ENCODE results near the gene RPL38. TPM values are rescaled to one million over a fixed set of nuclear protein-coding genes. Genes with fewer than 3 reads are reported as not detected.

The RPL38 gene
- total RNA-seq = 722 TPM

DNA sequence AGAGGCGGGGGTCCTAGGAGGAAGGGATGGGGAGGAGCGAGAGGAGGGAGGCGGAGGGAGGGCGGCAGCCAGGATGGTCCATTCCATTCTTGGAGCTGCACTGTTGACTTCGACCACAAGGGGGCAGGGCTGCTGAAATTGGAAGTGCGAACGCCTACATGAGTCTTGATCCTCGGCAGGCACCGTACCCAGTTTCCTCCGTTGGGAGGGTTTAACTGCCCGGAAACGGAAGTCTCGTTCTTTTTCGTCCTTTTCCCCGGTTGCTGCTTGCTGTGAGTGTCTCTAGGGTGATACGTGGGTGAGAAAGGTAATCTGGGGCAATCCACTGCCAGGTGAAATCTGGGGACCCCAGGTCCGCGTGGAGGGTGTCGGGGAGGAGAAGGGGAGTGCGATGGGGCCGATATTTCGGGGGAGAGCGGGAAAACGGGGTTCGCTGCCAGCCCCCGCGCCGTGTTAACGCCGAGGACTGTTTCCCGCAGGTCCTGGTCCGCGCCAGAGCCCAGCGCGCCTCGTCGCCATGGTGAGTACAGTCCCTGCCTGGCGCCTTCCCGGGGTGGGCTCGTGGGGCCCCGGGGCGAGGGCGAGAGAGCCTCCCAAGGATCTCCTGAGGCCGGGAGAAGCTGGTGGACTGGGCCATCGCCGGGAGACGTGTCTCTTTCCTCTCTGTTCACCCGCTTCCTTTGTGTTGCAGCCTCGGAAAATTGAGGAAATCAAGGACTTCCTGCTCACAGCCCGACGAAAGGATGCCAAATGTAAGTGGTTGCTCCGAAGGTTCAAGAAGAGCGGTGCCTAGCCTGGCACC, at the start of gene RPL38:
Gene RPL38, plus strand, starts transcription at position 240 of the 802 bp plus-strand sequence. Its CDS starts 278 bp downstream, at position 518.
- DNase-seq = peak; percentile 99

DNA sequence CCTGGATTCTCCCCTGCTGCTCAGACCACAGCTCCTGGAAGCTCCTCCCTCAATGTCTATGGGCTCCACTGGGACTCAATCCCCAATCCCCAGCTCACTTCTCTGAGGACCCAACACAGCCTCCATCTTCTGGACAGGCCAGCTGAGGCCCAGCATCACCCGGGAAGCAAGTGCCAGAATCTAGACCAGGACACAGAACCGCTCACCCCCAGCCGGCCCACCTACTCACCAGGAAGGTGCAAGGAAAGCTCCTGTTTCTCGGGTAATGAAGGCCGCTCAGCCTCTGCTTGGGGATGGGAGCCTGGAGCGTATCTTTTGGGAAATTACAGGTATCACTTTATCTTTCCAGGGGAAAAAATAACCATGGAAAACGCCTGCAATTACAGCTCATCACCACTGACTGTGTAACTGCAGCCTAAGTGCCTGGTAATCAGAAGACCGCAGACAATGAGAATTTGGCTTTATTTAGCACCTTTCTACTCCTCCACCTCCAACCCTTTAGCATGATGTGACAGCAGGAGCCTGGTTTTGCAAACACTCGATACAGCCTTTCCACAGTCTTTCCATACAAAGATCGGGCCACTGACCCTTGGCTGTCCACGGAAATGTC, 49.6 kb upstream of the RPL38 start:
- DNase-seq = no peak

DNA sequence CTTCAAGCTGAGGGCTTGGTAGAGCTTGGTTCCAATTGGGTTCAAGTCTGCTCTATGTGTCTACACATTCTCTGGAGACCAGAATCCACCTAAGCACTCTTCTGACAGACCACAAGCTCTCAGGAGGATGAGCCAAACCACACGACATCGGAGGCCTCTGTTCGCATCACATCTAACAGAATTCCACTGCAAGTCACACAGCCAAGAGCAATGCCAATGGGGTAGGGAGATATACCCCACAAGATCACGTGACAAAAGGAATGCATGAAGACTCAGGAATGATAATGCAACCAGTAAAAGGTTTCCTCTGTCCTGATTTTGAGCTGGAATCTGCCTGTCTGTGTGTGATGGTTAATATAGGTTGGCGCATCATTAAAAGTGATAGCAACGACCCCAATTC, 46.6 kb upstream of the RPL38 start:
- no peak for DNase-seq

DNA sequence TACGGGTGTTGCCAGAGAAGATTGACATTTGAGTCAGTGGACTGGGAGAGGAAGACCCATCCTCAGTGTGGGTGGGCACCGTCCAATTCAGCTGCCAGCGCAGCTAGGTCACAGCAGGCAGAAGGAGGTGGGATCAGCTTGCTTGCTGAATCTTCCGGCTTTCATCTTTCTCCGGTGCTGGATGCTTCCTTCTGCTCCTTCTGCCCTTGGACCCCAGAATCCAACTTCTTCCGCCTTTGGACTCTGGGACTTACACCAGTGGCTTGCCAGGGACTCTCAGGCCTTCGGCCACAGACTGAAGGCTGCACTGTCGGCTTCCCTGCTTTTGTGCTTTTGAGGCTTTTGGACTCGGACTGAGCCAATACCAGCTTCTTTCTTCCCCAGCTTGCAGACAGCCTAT, 46.1 kb upstream of the RPL38 start:
- no peak for DNase-seq

DNA sequence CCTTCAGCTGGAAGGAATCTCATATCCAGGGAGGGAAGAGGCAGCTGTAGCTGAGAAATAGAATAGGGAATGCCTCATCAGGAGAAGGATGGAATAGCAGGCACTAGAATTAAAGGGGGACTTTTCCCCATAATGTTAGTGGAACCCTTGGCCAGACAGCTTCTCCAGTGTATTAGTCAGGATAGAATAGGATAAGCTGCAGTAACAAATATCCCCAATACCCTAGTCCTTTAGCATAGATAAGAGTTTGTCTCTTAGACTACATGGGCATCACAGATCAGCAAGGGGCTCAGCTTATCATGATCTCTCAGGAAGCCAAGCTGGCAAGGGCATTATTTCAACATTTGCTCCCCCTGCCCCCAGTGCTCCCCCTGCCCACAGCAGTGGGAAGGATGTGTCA, 44.7 kb upstream of the RPL38 start:
- no peak for DNase-seq

DNA sequence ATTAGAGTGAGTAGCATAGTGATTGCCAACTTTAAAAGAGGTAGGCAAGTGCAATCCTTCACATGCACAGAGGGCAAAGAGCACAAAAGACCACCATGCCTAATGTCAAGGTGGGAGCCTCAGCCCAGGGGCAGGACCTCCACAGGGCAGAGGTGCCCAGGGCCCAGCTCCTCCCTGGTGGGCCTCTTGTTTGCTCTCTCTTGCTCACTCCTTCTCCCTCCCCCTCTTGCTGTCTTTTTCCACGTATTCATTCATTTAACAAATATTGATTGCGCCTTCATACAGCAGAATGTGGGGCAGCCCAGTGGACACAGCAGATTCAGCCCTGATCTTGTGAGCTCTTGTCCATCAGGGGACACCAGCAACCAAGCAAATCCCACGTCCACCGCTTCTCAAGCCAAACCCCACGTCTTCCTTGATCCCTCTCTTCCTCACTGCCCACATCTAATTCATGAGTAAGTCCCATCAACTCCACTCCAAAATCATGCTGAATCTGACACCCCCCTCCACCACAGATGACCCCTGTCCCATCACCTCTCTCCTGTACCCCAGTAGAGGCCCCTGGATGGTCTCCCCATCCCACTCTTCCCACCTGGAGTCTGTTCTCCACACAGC, 44.1 kb upstream of the RPL38 start:
- DNase-seq = no peak

DNA sequence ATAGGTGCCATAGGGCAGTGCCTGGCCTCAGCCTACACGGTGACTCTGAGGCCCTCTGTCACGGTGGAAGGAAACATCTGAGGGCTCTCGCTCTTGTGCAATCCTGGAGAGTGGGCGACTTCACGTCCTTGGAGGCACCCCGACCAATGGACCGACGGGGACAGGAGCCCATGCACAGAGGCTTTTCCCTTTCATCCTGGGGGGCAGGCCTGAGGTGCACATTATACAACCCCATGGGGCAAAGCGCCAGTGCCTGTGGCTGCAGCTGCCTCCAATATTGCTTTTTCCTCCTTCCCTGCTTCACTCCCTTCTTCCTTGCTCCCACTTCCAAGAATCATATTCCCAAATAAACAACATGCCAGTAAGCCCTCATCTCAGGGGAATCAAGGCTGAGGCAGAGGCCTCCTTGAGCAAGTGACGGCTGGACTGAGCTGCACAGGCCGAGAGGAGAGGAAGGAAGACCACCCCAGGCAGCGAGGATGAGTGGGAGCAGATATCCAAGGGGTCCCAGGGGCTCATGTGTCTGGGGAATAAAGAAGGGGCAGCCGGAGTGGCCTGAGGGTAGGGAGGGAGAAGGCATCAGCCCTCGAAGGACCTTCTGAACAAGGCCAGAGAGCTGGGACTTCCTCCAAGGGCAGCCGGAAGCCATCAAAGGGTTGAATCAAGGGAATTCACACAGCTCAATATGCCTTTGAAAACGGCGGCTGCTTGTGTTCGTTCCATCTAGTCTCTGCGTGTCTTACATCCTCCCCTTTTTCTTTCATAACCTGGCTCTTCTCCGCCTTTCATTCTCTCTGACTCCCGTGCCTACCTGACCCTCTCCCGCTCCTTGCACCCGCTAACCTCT, 42.6 kb upstream of the RPL38 start:
- DNase-seq = peak; percentile 6

DNA sequence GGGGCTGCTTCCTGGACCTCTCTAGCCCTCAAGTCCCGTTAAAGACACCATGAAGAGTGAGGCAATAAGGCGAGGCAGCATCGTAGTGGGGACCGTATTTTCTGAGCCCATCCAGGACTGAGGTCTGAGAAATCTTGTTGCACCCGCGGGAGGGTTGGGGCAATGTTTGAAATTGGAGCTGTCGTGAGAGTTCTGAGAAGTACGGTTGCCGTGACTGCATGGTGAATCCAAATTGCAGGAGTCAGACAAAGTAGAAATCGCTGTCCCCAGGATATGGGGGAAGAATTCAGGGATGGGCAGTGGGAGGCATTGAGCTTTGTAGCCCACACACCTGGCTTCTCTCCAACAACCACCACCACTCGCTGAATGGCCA, 42.0 kb upstream of the RPL38 start:
- DNase-seq = no peak

DNA sequence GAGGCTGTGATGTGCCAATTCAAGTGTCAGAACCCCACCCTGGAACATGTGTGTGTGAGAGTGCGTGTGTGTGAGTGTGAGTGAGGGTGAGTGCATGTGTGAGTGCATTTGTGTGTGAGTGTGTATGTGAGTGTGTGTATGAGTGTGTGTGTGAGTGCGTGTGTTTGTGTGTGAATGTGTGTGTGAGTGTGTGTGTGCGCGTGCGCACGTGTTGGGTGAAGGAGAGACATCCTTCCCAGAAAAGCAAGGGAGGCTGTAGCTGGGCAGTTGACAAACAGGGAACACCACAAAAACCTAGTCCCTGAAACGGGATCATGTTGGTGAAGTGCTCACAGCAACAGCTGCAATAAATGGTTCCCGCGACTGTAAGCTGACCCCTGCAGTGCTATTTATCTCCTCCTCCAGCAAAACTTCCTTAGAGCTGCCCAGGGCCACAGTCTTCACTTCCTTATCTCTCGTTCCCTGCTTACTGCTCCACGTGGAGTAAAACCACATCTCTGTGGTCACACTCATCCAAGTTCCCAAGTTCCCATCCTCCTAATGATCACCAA, 40.1 kb upstream of the RPL38 start:
- DNase-seq = peak; percentile 59

DNA sequence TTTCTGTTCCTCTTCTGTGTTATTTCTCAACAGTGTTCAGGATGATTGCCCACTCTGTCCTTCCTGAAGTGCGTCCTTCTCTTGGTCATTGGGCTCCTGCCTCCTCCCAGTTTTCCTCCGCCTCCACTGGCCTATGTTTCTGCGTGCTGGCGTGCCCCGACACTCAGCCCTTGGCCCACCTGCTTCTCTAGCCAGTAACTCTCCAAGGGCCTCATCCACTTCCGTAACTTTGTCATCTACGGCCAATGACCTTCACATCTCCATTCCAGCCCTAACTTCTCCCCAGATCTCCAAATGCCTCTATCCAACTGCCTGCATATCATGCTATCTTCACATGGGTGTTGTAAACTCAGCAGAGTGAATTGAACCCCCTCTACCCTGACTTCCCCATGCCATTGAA, 39.6 kb upstream of the RPL38 start:
- no peak for DNase-seq

DNA sequence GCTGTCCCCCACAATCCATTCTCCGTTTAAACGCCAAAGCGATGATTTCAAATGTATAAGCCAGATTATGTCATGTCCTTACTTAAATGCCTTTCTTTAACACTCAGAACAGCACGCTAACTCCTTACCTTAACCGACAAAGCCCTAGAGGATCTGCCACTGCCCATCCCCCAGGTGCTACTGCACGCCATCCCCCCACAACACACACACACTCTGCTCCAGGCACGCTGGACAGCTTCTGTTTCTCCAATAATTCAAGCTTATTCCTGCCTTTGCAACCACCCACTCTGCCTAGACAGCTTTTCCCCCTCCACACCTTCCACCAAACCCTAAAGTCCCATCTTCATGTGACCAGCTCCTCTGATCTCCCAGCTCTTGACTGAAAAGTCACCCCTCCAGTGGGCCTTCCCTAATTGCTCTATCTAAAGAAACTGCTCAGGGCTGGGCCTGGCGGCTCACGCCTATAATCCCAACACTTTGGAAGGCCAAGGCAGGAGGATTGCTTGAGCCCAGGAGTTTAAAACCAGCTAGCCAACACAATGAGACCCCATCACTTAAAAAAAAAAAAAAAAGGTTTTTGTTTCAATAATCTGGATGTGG, 38.9 kb upstream of the RPL38 start:
- no peak for DNase-seq

DNA sequence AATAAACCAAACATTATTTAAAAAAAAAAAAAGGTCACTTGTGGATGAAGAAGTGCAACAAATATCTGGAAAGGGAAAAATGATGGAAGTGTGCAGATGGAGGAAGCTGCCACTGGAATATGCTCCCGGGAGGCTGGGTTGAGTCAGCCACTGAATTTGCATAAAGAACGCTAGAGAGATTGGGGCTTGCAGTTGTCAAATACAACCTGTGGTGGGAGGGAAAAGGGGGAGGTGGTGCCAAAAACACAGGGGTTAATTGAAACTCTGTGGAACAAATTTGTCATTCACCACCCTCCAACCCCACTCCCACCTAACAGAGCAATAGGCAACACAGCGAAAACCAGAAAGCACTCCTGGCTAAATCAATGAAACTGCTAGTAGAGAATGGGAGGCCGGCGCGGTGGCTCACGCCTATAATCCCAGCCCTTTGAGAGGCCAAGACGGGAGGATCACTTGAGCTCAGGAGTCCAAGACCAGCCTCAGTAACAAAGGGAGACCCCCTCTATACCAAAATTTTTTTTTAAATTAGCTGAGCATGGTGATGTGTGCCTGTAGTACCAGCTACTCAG, 37.6 kb upstream of the RPL38 start:
- peak; percentile 25 for DNase-seq

DNA sequence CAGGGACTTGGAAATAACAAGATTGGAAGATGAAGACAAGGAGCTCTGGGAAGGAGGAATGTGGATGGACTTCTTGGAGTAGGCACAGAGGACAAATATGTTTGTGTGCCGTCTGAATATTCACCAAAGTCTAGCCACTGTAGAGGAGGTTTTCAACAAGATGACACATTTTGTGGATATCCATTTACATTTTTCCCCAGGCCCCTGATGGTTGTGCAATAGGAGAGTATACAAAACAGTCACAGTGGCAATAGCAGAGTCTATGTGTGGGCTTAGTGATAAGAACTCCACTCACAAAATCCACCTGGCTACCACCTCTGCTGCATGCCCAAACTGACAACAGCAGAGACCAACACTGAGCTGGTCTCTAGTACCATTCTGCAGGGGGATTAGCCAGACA, 32.6 kb upstream of the RPL38 start:
- no peak for DNase-seq

DNA sequence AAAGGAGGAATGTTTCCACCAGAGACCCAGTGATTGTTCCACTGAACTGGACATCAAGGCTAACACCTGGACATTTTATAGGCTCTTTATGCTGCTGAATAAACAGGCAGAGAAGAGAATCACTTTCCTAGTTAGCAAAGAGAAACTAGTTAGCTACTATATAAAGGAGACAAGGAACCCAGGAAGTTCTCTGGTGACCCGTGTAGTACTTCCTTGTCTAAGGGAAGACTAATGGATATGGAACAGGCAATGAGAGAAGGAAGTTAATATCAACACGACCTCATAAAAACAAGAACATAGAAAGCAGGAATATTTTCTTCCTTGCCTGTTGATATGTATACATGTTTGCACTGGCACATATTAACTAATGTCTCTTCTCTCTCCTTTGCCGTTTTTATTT, 30.8 kb upstream of the RPL38 start:
- no peak for DNase-seq

DNA sequence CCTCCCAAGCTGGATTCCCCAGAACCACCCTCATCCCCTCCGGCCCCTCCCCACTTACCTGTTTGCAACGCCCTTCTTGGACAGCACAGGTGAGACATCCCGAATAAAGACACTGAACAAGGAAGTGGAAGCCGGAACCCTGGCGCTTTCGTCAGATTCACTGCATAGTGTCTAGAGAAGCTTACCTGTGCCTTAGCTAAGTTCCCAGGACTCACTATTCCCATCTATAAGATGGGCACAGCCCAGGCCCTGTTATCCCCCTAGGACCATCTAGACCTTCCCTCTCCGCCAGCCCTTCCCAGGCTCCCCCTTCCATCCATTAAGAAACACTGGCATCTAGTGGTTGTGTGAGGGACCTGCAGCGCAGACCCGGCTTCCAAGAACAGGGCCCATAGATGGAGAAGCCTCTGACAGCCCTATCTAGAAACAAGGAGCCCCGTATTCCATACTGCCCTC, 26.9 kb upstream of the RPL38 start:
- peak; percentile 88 for DNase-seq

DNA sequence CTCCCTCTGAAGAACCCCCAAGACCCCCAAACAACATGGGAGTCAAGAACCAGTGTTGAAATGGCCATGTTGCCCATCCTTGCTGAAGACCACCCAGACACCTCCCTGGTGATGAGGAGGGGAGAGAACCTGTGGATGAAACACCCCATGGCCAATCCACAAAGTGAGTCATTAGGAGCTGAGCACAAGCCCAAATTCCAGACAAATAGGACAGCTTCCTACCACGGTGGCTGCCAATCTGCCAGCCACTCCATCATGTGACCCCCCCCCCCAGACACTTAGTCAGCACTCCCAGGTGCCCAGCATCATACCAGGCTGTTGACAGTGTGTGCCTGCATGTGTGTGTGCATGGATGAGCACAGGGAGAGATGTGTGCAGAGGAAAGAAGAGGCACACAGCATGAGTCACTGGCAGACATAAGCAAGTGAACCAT, 26.4 kb upstream of the RPL38 start:
- no peak for DNase-seq

DNA sequence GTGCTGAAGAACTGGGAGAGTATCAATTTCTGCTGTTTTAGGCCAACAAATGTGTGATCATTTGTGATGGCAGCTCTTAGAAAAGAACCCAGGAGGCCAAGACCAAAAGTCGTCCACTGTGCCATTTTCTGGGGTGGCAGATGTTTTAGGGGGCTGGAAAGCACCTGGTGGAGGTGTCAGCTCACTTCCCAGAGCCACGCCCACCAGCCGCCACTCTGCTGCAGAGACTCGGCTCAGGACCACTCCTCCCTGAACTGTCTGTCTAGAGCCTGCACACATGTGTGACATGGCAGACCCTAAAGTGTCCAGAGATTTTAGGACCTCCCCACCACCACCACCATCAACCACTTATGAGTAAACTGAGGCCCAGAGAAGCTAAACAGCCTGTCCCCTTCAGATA, 23.9 kb upstream of the RPL38 start:
- no peak for DNase-seq

DNA sequence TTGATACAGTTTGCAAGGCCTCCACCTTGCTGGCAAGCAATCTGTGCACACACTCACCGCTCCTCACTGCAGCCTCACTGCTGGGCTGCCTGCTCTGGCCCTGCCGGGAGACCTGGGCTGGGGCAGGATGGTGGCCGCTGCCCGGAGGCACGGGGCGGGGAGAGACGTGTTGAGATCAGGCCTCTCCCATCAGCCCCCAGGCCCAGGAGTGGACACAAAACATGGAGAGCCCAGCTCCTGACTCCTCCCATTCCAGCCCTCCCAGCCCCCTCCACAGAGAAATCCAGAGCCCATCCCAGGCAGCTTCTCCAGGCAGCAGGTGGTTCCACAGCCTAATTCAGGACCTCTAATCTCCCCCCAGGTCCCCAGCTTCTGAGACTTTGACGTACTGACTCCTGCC, 23.1 kb upstream of the RPL38 start:
- DNase-seq = no peak

DNA sequence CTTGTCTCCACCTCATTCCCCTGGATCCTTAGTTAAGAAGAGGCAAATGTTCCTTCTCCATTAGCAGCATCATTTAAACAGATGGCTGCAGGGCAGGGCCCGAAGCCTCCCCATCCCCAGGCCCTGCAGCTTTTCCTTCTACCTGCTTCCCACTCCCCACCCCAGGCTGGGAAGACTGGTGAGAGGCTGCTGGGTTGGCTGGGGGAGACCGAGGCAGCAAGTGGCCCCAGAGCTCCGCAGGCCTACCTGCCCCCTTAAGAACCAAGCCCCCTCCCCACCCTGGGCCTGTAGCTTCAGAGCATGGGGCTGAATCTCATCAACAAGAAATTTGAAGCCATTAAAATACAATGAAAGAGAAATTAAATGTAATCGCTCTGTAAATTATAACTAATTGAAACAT, 22.1 kb upstream of the RPL38 start:
- no peak for DNase-seq

DNA sequence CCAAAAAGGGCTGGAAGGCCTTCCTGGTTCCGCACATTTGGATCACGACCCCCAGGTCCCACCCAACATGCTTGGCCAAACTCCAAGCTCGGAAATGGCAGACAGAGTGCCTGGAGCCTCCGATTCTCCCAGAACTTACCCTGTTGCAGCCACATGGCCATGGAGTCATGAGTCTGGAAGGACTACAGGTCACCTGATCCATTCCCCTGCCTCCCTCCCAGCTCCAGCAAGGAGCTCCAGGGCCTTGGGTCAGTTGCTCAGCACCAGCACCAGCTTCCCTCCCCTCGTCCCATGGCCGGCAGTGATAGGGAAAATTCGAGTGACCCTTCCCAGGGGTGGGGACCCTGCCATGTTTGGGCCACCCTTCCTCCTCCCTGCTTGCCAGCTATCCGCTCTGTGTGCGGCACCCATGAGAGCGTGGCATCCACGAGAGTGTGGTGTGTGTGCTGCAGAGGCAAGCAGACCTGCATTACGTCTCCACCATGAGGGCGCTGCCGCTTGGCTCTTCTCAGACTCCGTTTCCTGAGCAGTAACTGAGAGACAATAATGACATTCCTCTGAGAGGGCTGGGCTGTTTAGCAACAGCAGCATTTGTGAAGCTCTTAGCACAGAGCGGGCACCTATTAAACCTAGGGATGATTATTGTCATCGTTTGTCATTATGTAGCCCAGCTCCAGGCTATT, 21.3 kb upstream of the RPL38 start:
- DNase-seq = no peak

DNA sequence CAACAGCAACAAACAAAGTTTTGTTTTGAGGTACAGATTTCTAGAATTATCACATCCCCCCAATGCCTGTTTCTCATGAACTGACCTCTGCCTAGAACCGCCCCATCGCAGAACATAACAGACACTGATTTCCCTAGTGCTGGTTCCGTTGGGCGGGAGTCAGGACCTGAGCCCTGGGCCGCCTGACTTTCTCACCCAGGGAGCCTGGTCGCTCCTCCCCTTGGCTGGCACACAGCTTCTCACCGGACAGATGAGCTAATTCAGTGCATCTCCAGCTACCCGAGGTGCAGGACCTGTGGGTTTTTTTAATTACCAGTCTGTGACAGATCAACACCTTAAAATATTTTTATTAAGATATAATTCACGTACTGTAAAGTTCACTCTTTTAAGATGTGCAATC, 20.1 kb upstream of the RPL38 start:
- DNase-seq = no peak

Measured in tongue (tissue), 2 donors.